AML-193 (cell line): ENCODE results near the gene RBM14.
"Not testable (repeated sequence)": the region's sequence is repeated elsewhere in the genome, so short reads cannot be mapped to it uniquely, and the experiment has no call there.

Experiments used
- DNase-seq, 2 experiments: peaks; one replicate each; lab custom pipeline; 2025; lab: John Stamatoyannopoulos, UW

Gene RBM14

GRCh38 chr11:66595245-66595904 is 21.1 kb upstream of the RBM14 start:
- no peak for DNase-seq

GRCh38 chr11:66598993-66599392 is 17.4 kb upstream of the RBM14 start:
- DNase-seq, result no peak

- no peak for DNase-seq
Observed at GRCh38 chr11:66600219-66600618, 16.2 kb upstream of the RBM14 start.

GRCh38 chr11:66600631-66601233 is 15.7 kb upstream of the RBM14 start:
- no peak for DNase-seq

- DNase-seq, result no peak
Observed at GRCh38 chr11:66603072-66603471, 13.4 kb upstream of the RBM14 start.

GRCh38 chr11:66604155-66604554 is 12.3 kb upstream of the RBM14 start:
- DNase-seq, result no peak

GRCh38 chr11:66606608-66607007 is 9.8 kb upstream of the RBM14 start:
- not testable (repeated sequence) for DNase-seq

GRCh38 chr11:66607126-66607834 is 9.2 kb upstream of the RBM14 start:
- DNase-seq, result no peak

GRCh38 chr11:66609721-66610617 is 6.5 kb upstream of the RBM14 start:
- no peak for DNase-seq

- DNase-seq, result no peak
Observed at GRCh38 chr11:66612458-66612857, 4.0 kb upstream of the RBM14 start.

- no peak for DNase-seq
Observed at GRCh38 chr11:66614073-66614472, 2.4 kb upstream of the RBM14 start.

- peak; percentile 63 to 66 for DNase-seq
Observed at GRCh38 chr11:66617155-66617834, 865 bp downstream of the RBM14 start.

- DNase-seq, result peak; percentile 53 to 79
Observed at GRCh38 chr11:66619080-66619554, 2.7 kb downstream of the RBM14 start.

- no peak for DNase-seq
Observed at GRCh38 chr11:66624450-66624849, 8.0 kb downstream of the RBM14 start.

GRCh38 chr11:66625041-66625751 is 8.8 kb downstream of the RBM14 start:
- DNase-seq, result no peak

- DNase-seq, result no peak
Observed at GRCh38 chr11:66625752-66626149, 9.3 kb downstream of the RBM14 start.

- no peak for DNase-seq
Observed at GRCh38 chr11:66626382-66626781, 10.0 kb downstream of the RBM14 start.

- no peak for DNase-seq
Observed at GRCh38 chr11:66626926-66627325, 10.5 kb downstream of the RBM14 start.

GRCh38 chr11:66628061-66628603 is 11.7 kb downstream of the RBM14 start:
- DNase-seq, result no peak

GRCh38 chr11:66629356-66629755 is 12.9 kb downstream of the RBM14 start:
- no peak for DNase-seq

GRCh38 chr11:66631883-66632282 is 15.5 kb downstream of the RBM14 start:
- DNase-seq, result no peak
